ENCODE measurements around the gene CDK5RAP2. TPM values are rescaled to one million over a fixed set of nuclear protein-coding genes. Genes with fewer than 3 reads are reported as not detected.

CDK5RAP2 gene
- total RNA-seq, 2 experiments from 2014 or later = 75.3 to 75.9 TPM

- ChIA-PET POLR2A (interaction anchor here (0.6 kb wide), 1 partner anchor 11 kb away, joined by 3 read pairs; no protein-coding TSS in a partner anchor), CTCF (interaction anchor here (1.3 kb wide), 1 partner anchor 64 kb away, joined by 3 read pairs; no protein-coding TSS in a partner anchor)
- no peak for DNase-seq
- Mint-ChIP-seq H3K4me3 (no peak overlapping the region), H3K27ac (no peak overlapping the region), H3K27me3 (no peaks in the 10 kb centered on the region), H3K9me3 (no peaks in the 10 kb centered on the region), H3K36me3 (peaks cover 49% of the 10 kb centered on the region), H3K4me1 (ENCODE audit: low read depth) (no peaks in the 10 kb centered on the region)
- intact Hi-C loops (cut with micrococcal nuclease) = no loop called here
Measured at GRCh38 chr9:120413121-120414048, 166.6 kb downstream of the CDK5RAP2 start.

GRCh38 chr9:120412425-120412951 is 167.5 kb downstream of the CDK5RAP2 start:
- intact Hi-C loops (cut with micrococcal nuclease) = no loop called here
- CTCF ChIA-PET = no interaction called here
- no peak overlapping the region for H3K4me3 Mint-ChIP-seq
- no peak for DNase-seq
- H3K36me3 Mint-ChIP-seq = peaks cover 47% of the 10 kb centered on the region
- no peaks in the 10 kb centered on the region for H3K27me3 Mint-ChIP-seq
- no peaks in the 10 kb centered on the region for H3K4me1 Mint-ChIP-seq (ENCODE audit: low read depth)
- H3K27ac Mint-ChIP-seq = no peak overlapping the region
- no peaks in the 10 kb centered on the region for H3K9me3 Mint-ChIP-seq
- POLR2A ChIA-PET = interaction anchor here (0.6 kb wide), 1 partner anchor 12 kb away, joined by 3 read pairs; no protein-coding TSS in a partner anchor

- Mint-ChIP-seq H3K27ac (no peak overlapping the region), H3K4me1 (ENCODE audit: low read depth) (no peaks in the 10 kb centered on the region), H3K36me3 (peaks cover 52% of the 10 kb centered on the region), H3K4me3 (no peak overlapping the region), H3K27me3 (no peaks in the 10 kb centered on the region), H3K9me3 (no peaks in the 10 kb centered on the region)
- intact Hi-C loops (cut with micrococcal nuclease) = no loop called here
- DNase-seq = no peak
- POLR2A ChIA-PET = no interaction called here
- CTCF ChIA-PET = interaction anchor here (0.6 kb wide), 1 partner anchor 42 kb away, joined by 3 read pairs; no protein-coding TSS in a partner anchor
Measured at GRCh38 chr9:120411862-120412424, 168.0 kb downstream of the CDK5RAP2 start.

- Mint-ChIP-seq H3K9me3 (no peaks in the 10 kb centered on the region), H3K4me3 (no peak overlapping the region), H3K27me3 (no peaks in the 10 kb centered on the region), H3K36me3 (peaks cover 55% of the 10 kb centered on the region), H3K27ac (no peak overlapping the region), H3K4me1 (ENCODE audit: low read depth) (no peaks in the 10 kb centered on the region)
- CTCF ChIA-PET = interaction anchor here (0.6 to 1.0 kb wide), 2 partner anchors 41 to 66 kb away, joined by 3 to 4 read pairs; no protein-coding TSS in a partner anchor
- POLR2A ChIA-PET = no interaction called here
- no peak for DNase-seq
- intact Hi-C loops (cut with micrococcal nuclease) = no loop called here
Measured at GRCh38 chr9:120410925-120411501, 169.0 kb downstream of the CDK5RAP2 start.

DNA sequence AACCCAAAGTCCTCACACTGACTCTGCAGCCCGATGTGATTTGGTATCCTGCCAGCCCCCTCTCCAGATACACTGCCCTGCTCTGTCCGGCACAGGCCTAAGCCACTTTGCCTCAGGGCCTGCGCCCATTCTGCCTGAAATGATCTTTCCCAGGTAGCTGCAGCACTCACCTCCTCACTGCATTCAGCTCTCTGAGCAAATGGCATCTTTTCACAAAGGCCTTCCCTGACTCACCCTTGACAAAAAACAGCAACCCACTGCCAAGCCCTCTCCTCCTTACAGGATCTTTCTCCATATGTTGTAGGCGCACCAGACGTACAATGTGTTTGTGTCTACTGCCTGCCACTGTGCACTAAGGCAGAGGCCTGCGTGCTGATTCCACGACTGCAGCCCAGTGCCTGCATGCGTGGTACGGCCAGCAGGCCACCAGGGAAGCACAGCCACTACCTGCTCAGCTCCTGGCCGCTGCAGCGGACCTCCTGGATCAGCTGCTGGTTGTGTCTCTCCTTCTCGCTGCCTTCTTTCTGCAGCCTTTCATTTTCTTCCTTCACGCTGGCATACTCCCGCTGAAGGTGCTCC is 171.2 kb downstream of the CDK5RAP2 start:
- POLR2A ChIA-PET = no interaction called here
- CTCF ChIA-PET = no interaction called here
- no peak overlapping the region for H3K4me3 Mint-ChIP-seq
- peaks cover 53% of the 10 kb centered on the region for H3K36me3 Mint-ChIP-seq
- H3K9me3 Mint-ChIP-seq = no peaks in the 10 kb centered on the region
- H3K27ac Mint-ChIP-seq = no peak overlapping the region
- H3K4me1 Mint-ChIP-seq (ENCODE audit: low read depth) = peaks cover 4% of the 10 kb centered on the region
- H3K27me3 Mint-ChIP-seq = no peaks in the 10 kb centered on the region
- DNase-seq = no peak
- intact Hi-C loops (cut with micrococcal nuclease) = no loop called here

GRCh38 chr9:120405860-120406259 is 174.1 kb downstream of the CDK5RAP2 start:
- POLR2A ChIA-PET = no interaction called here
- intact Hi-C loops (cut with micrococcal nuclease) = no loop called here
- H3K27ac Mint-ChIP-seq = no peak overlapping the region
- H3K36me3 Mint-ChIP-seq = peaks cover 60% of the 10 kb centered on the region
- no peaks in the 10 kb centered on the region for H3K9me3 Mint-ChIP-seq
- no peak for DNase-seq
- CTCF ChIA-PET = no interaction called here
- H3K4me3 Mint-ChIP-seq = no peak overlapping the region
- H3K4me1 Mint-ChIP-seq (ENCODE audit: low read depth) = peaks cover 13% of the 10 kb centered on the region
- H3K27me3 Mint-ChIP-seq = no peaks in the 10 kb centered on the region

- no peak overlapping the region for H3K4me3 Mint-ChIP-seq
- intact Hi-C loops (cut with micrococcal nuclease) = no loop called here
- H3K4me1 Mint-ChIP-seq (ENCODE audit: low read depth) = peaks cover 13% of the 10 kb centered on the region
- DNase-seq = no peak
- no peak overlapping the region for H3K27ac Mint-ChIP-seq
- ChIA-PET POLR2A (no interaction called here), CTCF (no interaction called here)
- no peaks in the 10 kb centered on the region for H3K9me3 Mint-ChIP-seq
- peaks cover 57% of the 10 kb centered on the region for H3K36me3 Mint-ChIP-seq
- H3K27me3 Mint-ChIP-seq = no peaks in the 10 kb centered on the region
Measured at GRCh38 chr9:120405134-120405533, 174.8 kb downstream of the CDK5RAP2 start.

GRCh38 chr9:120403543-120403856 is 176.5 kb downstream of the CDK5RAP2 start:
- peaks cover 54% of the 10 kb centered on the region for H3K36me3 Mint-ChIP-seq
- H3K9me3 Mint-ChIP-seq = no peaks in the 10 kb centered on the region
- POLR2A ChIA-PET = no interaction called here
- no peaks in the 10 kb centered on the region for H3K27me3 Mint-ChIP-seq
- H3K4me3 Mint-ChIP-seq = no peak overlapping the region
- H3K4me1 Mint-ChIP-seq (ENCODE audit: low read depth) = peaks cover 13% of the 10 kb centered on the region
- DNase-seq = no peak
- peak overlapping the region; percentile 5 for H3K27ac Mint-ChIP-seq
- CTCF ChIA-PET = no interaction called here
- intact Hi-C loops (cut with micrococcal nuclease) = no loop called here

DNA sequence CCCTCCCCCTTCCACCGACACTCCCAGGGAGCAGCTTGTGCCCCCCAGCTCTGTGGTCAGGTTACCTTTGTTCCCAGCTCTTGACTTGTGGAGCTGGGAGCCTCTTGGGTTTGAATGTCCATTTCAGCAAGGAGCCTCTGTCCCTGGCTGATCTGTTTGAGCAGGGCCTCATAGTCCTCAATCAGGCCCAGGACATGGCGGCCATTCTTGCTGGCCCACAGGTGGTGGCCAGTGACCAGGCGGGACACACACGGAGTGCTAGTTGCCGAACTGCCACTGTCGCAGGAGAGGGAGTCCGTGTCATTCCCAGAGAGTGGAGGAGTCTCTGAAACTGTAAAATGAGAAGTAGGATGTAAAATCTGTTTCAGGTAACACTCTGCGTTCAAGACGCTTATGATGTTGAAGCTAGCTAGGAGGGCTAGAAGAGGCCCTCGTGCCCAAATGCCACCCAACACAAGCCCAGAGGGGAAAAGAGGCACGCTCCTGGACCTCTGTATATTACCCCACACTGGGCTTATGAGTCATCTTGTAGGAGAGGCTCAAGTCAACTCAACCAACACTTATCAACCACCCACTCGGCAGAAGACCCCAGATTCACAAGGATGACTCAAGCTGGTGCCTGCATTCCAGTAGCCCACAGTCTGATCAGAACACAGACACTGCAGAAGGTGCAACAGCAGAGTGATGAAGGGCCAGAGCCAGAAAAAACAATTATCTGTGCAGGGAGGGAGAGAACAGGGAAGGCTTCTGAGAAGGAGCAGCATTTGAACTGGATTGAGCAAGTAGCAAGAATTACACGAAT is 177.0 kb downstream of the CDK5RAP2 start:
- ChIA-PET POLR2A (no interaction called here), CTCF (no interaction called here)
- Mint-ChIP-seq H3K36me3 (peaks cover 50% of the 10 kb centered on the region), H3K4me3 (no peak overlapping the region), H3K27ac (peak overlapping the region; percentile 5), H3K27me3 (no peaks in the 10 kb centered on the region), H3K4me1 (ENCODE audit: low read depth) (peaks cover 13% of the 10 kb centered on the region), H3K9me3 (no peaks in the 10 kb centered on the region)
- intact Hi-C loops (cut with micrococcal nuclease) = no loop called here
- DNase-seq = no peak

GRCh38 chr9:120399940-120400339 is 180.0 kb downstream of the CDK5RAP2 start:
- no peak for DNase-seq
- Mint-ChIP-seq H3K36me3 (peaks cover 49% of the 10 kb centered on the region), H3K4me1 (ENCODE audit: low read depth) (peaks cover 32% of the 10 kb centered on the region), H3K4me3 (no peak overlapping the region), H3K27ac (no peak overlapping the region), H3K27me3 (no peaks in the 10 kb centered on the region), H3K9me3 (no peaks in the 10 kb centered on the region)
- ChIA-PET CTCF (no interaction called here), POLR2A (no interaction called here)
- intact Hi-C loops (cut with micrococcal nuclease) = no loop called here

DNA sequence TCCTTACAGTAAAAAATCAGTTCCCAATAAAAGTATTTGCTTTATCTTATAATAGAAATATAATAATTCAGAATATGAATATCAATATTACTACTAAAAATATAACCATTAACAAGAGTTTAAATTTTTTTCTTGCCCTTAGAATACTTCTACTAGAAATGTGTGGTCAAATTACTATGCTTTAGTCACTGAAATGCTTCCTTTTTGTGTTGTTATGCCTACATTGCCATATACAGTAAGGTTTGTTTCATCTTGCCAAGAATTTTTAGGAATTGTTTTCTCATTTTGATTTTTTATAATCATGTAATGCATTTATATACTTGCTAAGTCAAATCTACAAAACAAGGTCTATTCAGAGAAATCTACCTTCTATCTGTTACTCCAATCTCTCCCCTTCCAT is 181.7 kb downstream of the CDK5RAP2 start:
- POLR2A ChIA-PET = no interaction called here
- Mint-ChIP-seq H3K4me1 (ENCODE audit: low read depth) (peaks cover 40% of the 10 kb centered on the region), H3K27me3 (no peaks in the 10 kb centered on the region), H3K27ac (no peak overlapping the region), H3K4me3 (no peak overlapping the region), H3K36me3 (peaks cover 50% of the 10 kb centered on the region), H3K9me3 (no peaks in the 10 kb centered on the region)
- no peak for DNase-seq
- CTCF ChIA-PET = no interaction called here
- intact Hi-C loops (cut with micrococcal nuclease) = no loop called here

DNA sequence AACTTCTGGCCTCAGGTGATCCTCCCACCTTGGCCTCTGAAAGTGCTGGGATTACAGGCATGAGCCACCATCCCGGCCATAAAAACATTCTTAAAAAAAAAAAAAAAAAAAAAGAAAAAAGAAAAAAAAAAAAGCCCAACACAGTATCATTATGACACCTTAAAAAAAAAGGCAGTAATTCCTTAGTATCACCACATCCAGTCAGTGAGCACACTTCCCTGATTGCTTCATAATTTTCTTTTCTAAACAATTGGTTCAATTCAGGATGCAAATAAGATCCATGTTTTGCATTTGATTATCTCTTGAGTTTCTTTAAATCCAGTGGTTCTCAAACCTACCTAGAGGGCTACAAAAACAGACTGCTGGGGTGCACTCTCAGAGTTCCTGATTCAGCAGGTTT is 182.5 kb downstream of the CDK5RAP2 start:
- Mint-ChIP-seq H3K27ac (no peak overlapping the region), H3K36me3 (peaks cover 52% of the 10 kb centered on the region), H3K4me3 (no peak overlapping the region), H3K27me3 (no peaks in the 10 kb centered on the region), H3K9me3 (no peaks in the 10 kb centered on the region), H3K4me1 (ENCODE audit: low read depth) (peaks cover 34% of the 10 kb centered on the region)
- DNase-seq = no peak
- intact Hi-C loops (cut with micrococcal nuclease) = no loop called here
- ChIA-PET POLR2A (no interaction called here), CTCF (no interaction called here)
